H1 (cell line): Measurements from ENCODE around the gene CUL9. TPM values are rescaled to one million over a fixed set of nuclear protein-coding genes. Genes with fewer than 3 reads are reported as not detected.

ENCODE experiments used
- CTCF ChIA-PET: fragments of 300-600 bp; sonication (Branson Sonifier 250); formaldehyde crosslinking; loops from one replicate; lab custom pipeline; 2021; ENCODE audit not compliant: partially characterized antibody; lab: Charles Lee
- POLR2A ChIA-PET: fragments of 300-600 bp; sonication (Branson Sonifier 250); formaldehyde crosslinking; loops from one replicate; lab custom pipeline; 2021; ENCODE audit warnings: inconsistent platforms; ENCODE audit not compliant: partially characterized antibody; lab: Charles Lee
- DNase-seq, 2 experiments: peaks; one replicate each; pipeline versions ENCODE4 v3.0.0 to v3.0.0-alpha.2; 2010 to 2022; ENCODE audit warnings: low spot score in 2 of 2, low read depth in 1 of 2, mixed read lengths in 1 of 2
- FAIRE-seq: peaks from 2 replicates; lab custom pipeline; 2011; peaks lifted over from hg19 to GRCh38; lab: Jason Lieb, UNC
- H2AFZ ChIP-seq: 2 replicates; pipeline ENCODE4 v1.8.1; 2012; ENCODE audit warnings: low read length, inconsistent platforms
- H2AK5ac ChIP-seq: 2 replicates; pipeline ENCODE4 v1.6.1; 2013; ENCODE audit warnings: low read depth, low read length
- H2BK120ac ChIP-seq: replicated peaks from 2 replicates; pipeline ENCODE3; 2013; ENCODE audit warnings: low read depth, low read length, inconsistent platforms
- H2BK12ac ChIP-seq: 2 replicates; pipeline ENCODE4 v1.6.1; 2013; ENCODE audit warnings: low read depth, low read length
- H2BK15ac ChIP-seq: 2 replicates; pipeline ENCODE4 v1.6.1; 2013; ENCODE audit warnings: low read length
- H2BK20ac ChIP-seq: 2 replicates; pipeline ENCODE4 v1.6.1; 2013; ENCODE audit warnings: low read length
- H2BK5ac ChIP-seq: 2 replicates; pipeline ENCODE4 v1.6.1; 2013; ENCODE audit warnings: low read depth, low read length
- H3K14ac ChIP-seq: 2 replicates; pipeline ENCODE4 v1.6.1; 2013; ENCODE audit warnings: inconsistent platforms; ENCODE audit not compliant: insufficient read length
- H3K18ac ChIP-seq: 2 replicates; pipeline ENCODE4 v1.6.1; 2013; ENCODE audit warnings: low read length; ENCODE audit errors: extremely low read depth
- H3K23ac ChIP-seq: 2 replicates; pipeline ENCODE4 v1.6.1; 2013; ENCODE audit warnings: inconsistent platforms; ENCODE audit not compliant: insufficient read length
- H3K23me2 ChIP-seq: 2 replicates; pipeline ENCODE4 v1.6.1; 2013; ENCODE audit warnings: low read depth, low read length
- H3K27ac ChIP-seq: 2 replicates; pipeline ENCODE4 v1.6.1; 2011; ENCODE audit warnings: low read depth, low read length, inconsistent platforms
- H3K27me3 ChIP-seq, 4 experiments: replicated peaks in 1 of 4; 1 replicate in 1 of 4; 2 replicates in 3 of 4; pipeline versions ENCODE4 v1.6.1 to v1.8.1; 2011 to 2013; ENCODE audit warnings: low read length in 3 of 4, mild to moderate bottlenecking in 3 of 4, inconsistent platforms in 2 of 4, mixed read lengths in 2 of 4, moderate library complexity in 1 of 4; ENCODE audit not compliant: control insufficient read depth in 3 of 4, insufficient read depth in 3 of 4; ENCODE audit errors: extremely low read depth in 1 of 4
- H3K36me3 ChIP-seq, 4 experiments: 2 replicates each; pipeline versions ENCODE4 v1.6.1 to v1.8.1; 2011 to 2013; ENCODE audit warnings: mild to moderate bottlenecking in 4 of 4, low read length in 3 of 4, moderate library complexity in 2 of 4, control low read depth in 1 of 4, inconsistent platforms in 1 of 4; ENCODE audit not compliant: insufficient read depth in 4 of 4, control insufficient read depth in 2 of 4
- H3K4ac ChIP-seq: replicated peaks from 2 replicates; pipeline ENCODE3; 2013; ENCODE audit warnings: low read length, low read depth, mixed read lengths, inconsistent platforms; ENCODE audit not compliant: insufficient read length
- H3K4me1 ChIP-seq, 4 experiments: replicated peaks in 1 of 4; 1 replicate in 1 of 4; 2 replicates in 3 of 4; pipeline versions ENCODE4 v1.6.1 to v1.8.1; 2011 to 2013; ENCODE audit warnings: low read length in 3 of 4, inconsistent platforms in 2 of 4, mixed read lengths in 1 of 4; ENCODE audit not compliant: insufficient read depth in 4 of 4, control insufficient read depth in 3 of 4
- H3K4me2 ChIP-seq, 2 experiments: 2 replicates each; pipeline versions ENCODE4 v1.6.1 to v1.8.1; 2011 to 2013; ENCODE audit warnings: low read depth in 2 of 2, low read length in 2 of 2, control low read depth in 1 of 2, inconsistent platforms in 1 of 2, mild to moderate bottlenecking in 1 of 2; ENCODE audit not compliant: insufficient read depth in 1 of 2
- H3K4me3 ChIP-seq, 4 experiments: fragments of 200-600, 300-600 bp in 1 of 4; sonication (generic), shearing (Covaris generic), sonication (Bioruptor Twin) in 1 of 4; 2 replicates each; pipeline versions ENCODE4 v1.5.1 to v1.8.1; 2011 to 2016; ENCODE audit warnings: low read length in 4 of 4, low read depth in 3 of 4, control low read depth in 2 of 4, inconsistent platforms in 2 of 4, mild to moderate bottlenecking in 2 of 4, mixed read lengths in 1 of 4, moderate library complexity in 1 of 4; ENCODE audit not compliant: insufficient read depth in 2 of 4; ENCODE audit errors: extremely low read depth in 1 of 4
- H3K56ac ChIP-seq: replicated peaks from 2 replicates; pipeline ENCODE3; 2013; ENCODE audit warnings: low read depth, mild to moderate bottlenecking, mixed read lengths, low read length, inconsistent platforms; ENCODE audit not compliant: insufficient read length
- H3K79me1 ChIP-seq: 2 replicates; pipeline ENCODE4 v1.6.1; 2013; ENCODE audit warnings: low read depth, low read length, control low read depth
- H3K79me2 ChIP-seq, 2 experiments: 2 replicates each; pipeline versions ENCODE4 v1.6.1 to v1.8.1; 2012 to 2013; ENCODE audit warnings: low read length in 2 of 2, mild to moderate bottlenecking in 2 of 2, inconsistent platforms in 1 of 2; ENCODE audit not compliant: insufficient read depth in 2 of 2, control insufficient read depth in 1 of 2
- H3K9ac ChIP-seq, 4 experiments: replicated peaks in 1 of 4; 1 replicate in 1 of 4; 2 replicates in 3 of 4; pipeline versions ENCODE4 v1.6.1 to v1.8.1; 2011 to 2013; ENCODE audit warnings: low read depth in 3 of 4, low read length in 3 of 4, control low read depth in 2 of 4, mild to moderate bottlenecking in 2 of 4, moderate library complexity in 2 of 4, inconsistent platforms in 1 of 4; ENCODE audit errors: extremely low read depth in 1 of 4
- H3K9me3 ChIP-seq, 2 experiments: 2 replicates each; pipeline versions ENCODE4 v1.6.1 to v1.8.1; 2012 to 2013; ENCODE audit warnings: mild to moderate bottlenecking in 2 of 2, moderate library complexity in 2 of 2, control low read depth in 1 of 2, inconsistent platforms in 1 of 2, low read depth in 1 of 2, low read length in 1 of 2, mixed read lengths in 1 of 2; ENCODE audit not compliant: insufficient read depth in 2 of 2
- H4K20me1 ChIP-seq, 2 experiments: replicated peaks in 1 of 2; 2 replicates each; pipeline versions ENCODE3 to v1.8.1; 2011 to 2013; ENCODE audit warnings: inconsistent platforms in 2 of 2, low read length in 2 of 2, mild to moderate bottlenecking in 1 of 2; ENCODE audit not compliant: insufficient read depth in 2 of 2, control insufficient read depth in 1 of 2
- H4K5ac ChIP-seq: 2 replicates; pipeline ENCODE4 v1.6.1; 2013; ENCODE audit warnings: low read length, low read depth, mixed read lengths, inconsistent platforms; ENCODE audit not compliant: insufficient read length
- H4K8ac ChIP-seq: 2 replicates; pipeline ENCODE4 v1.8.0; 2013; ENCODE audit warnings: mild to moderate bottlenecking, moderate library complexity, low read length, inconsistent platforms; ENCODE audit not compliant: insufficient read depth; ENCODE audit errors: extremely low read depth
- H4K91ac ChIP-seq: replicated peaks from 2 replicates; pipeline ENCODE3; 2013; ENCODE audit warnings: low read length, mixed read lengths, inconsistent platforms; ENCODE audit not compliant: insufficient read length
- ASH2L ChIP-seq: fragments of 200-600, 300-600 bp; sonication (generic); IDR thresholded peaks from one replicate; pipeline ENCODE4 v1.7.1; 2017; ENCODE audit warnings: low read length
- JUND ChIP-seq: IDR thresholded peaks from 2 replicates; pipeline ENCODE4 v1.6.1; 2011; ENCODE audit warnings: mild to moderate bottlenecking, improper control_type of control experiment, low read length
- RAD21 ChIP-seq, 2 experiments: IDR thresholded peaks in 1 of 2; conservative IDR thresholded peaks in 1 of 2; 2 replicates each; pipeline ENCODE4 v1.6.1; 2011; ENCODE audit warnings: low read depth in 2 of 2, low read length in 2 of 2, improper control_type of control experiment in 1 of 2, inconsistent platforms in 1 of 2, mild to moderate bottlenecking in 1 of 2, moderate library complexity in 1 of 2
- TBP ChIP-seq: IDR thresholded peaks from 2 replicates; pipeline ENCODE4 v1.6.1; 2011; ENCODE audit warnings: low read depth, low read length, improper control_type of control experiment
- YY1 ChIP-seq: IDR thresholded peaks from 2 replicates; pipeline ENCODE4 v1.6.1; 2011; ENCODE audit warnings: low read depth, mild to moderate bottlenecking, low read length
- WGBS, 2 experiments: shearing (Covaris generic) in 1 of 2; methylation state at CpG; one replicate each; pipeline versions ENCODE4 v1.1.6 to v1.1.7; 2013 to 2015; ENCODE audit warnings: low lambda C conversion rate in 2 of 2, mixed read lengths in 2 of 2, inconsistent platforms in 1 of 2, low coverage in 1 of 2, missing lambda C conversion rate in 1 of 2; ENCODE audit not compliant: insufficient replicate concordance in 2 of 2, insufficient coverage in 1 of 2, insufficient read length in 1 of 2; ENCODE audit errors: extremely low coverage in 1 of 2, missing lambda C conversion rate in 1 of 2; 5-methylcytosine and 5-hydroxymethylcytosine counted together
- polyA plus RNA-seq, 7 experiments: library from polyadenylated mRNA; depleted of rRNA in 3 of 7; stranded (reverse) in 5 of 7; unstranded in 2 of 7; fragments of >200 nt in 5 of 7; fragments of 200-250 nt in 2 of 7; gene quantifications; 1 replicate in 5 of 7; 2 replicates in 1 of 7; 4 replicates in 1 of 7; pipeline versions ENCODE4 v1.2.1 to v1.2.3, GENCODE V29; 2011 to 2013; ENCODE audit warnings: missing spikeins in 2 of 7, mixed read lengths in 2 of 7
- total RNA-seq: library from RNA; stranded (reverse); fragmentation: NEBNext Ultra II Directional; extraction: Animal tissue kit (Norgen Biotek cat#: 25700); gene quantifications from 2 replicates; pipeline ENCODE4 v1.2.1, GENCODE V29; 2021
- TF ChIP-seq, protein P1 (sequence below): IDR thresholded peaks from 2 replicates; pipeline ENCODE4 v1.6.1; 2012; ENCODE audit warnings: inconsistent platforms

The CUL9 gene
- total and polyA plus RNA-seq, 2 of the 8 experiments (the other 6 are each of a cell fraction or from before 2014, with no cell fraction given) = 7.7 to 9.8 TPM

DNA sequence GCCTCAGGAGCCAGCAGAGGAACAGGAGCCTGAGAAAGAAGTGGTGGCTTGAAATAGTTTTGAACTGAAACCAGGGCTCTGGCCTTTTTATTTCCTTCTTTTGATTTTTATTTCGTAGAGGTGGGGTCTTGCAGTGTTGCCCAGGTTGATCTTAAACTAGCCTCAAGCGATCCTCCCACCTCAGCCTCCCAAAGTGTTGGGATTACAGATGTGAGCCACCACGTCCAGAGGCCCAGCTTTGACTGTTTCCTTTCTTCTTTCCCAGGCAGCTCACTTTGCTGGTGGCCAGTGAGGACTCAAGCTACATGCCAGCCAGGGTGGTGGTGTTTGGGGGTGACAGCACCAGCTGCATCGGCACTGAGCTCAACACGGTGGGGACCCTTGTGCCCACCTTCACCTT lies 20.5 kb downstream of the CUL9 start:
- H3K36me3 ChIP-seq = no peaks in the 10 kb centered on the region
- no peak overlapping the region for H3K27ac ChIP-seq
- WGBS, 2 experiments = 87% methylated on average over 5 of the region's 5 CpGs; no CpG with 5 or more reads in 1 of the 2 experiments
- no peak overlapping the region for H4K91ac ChIP-seq
- H3K79me2 ChIP-seq = no peaks in the 10 kb centered on the region
- DNase-seq (no peak), FAIRE-seq (no peak)
- H3K4me2 ChIP-seq = no peak overlapping the region
- CTCF ChIA-PET = interaction anchor here (0.6 kb wide), 1 partner anchor 239 kb away, joined by 3 read pairs; no protein-coding TSS in a partner anchor
- H2BK20ac ChIP-seq = no peak overlapping the region
- H2BK15ac ChIP-seq = no peak overlapping the region
- no peaks in the 10 kb centered on the region for H3K27me3 ChIP-seq
- H3K18ac ChIP-seq = no peak overlapping the region
- no peak overlapping the region for H4K5ac ChIP-seq
- no peaks in the 10 kb centered on the region for H3K4me1 ChIP-seq
- H3K9me3 ChIP-seq = no peaks in the 10 kb centered on the region
- no peak overlapping the region for H3K9ac ChIP-seq
- no peaks in the 10 kb centered on the region for H4K20me1 ChIP-seq
- 0 out of 2 replicates have a peak overlapping the region, but pooled peaks have one; percentile 39 for H2AK5ac ChIP-seq
- no peak overlapping the region for H4K8ac ChIP-seq
- no peak overlapping the region for H3K14ac ChIP-seq
- POLR2A ChIA-PET = interaction anchor here (1.2 to 2.1 kb wide), 5 partner anchors 20 to 27 kb away, joined by 3 to 10 read pairs (median 4); partner anchors contain the start of gene CUL9
- H3K79me1 ChIP-seq = no peaks in the 10 kb centered on the region
- no peaks in the 10 kb centered on the region; the same call in 1 of the 2 replicates for H3K23me2 ChIP-seq
- no peak overlapping the region for H2AFZ ChIP-seq
- 0 out of 2 replicates have a peak overlapping the region, but pooled peaks have one; percentile 23 for H2BK12ac ChIP-seq
- H2BK5ac ChIP-seq = no peak overlapping the region
- no peak overlapping the region for H3K56ac ChIP-seq
- H3K4me3 ChIP-seq = no peak overlapping the region
- no peak overlapping the region for H2BK120ac ChIP-seq
- TF ChIP-seq, protein P1, sequence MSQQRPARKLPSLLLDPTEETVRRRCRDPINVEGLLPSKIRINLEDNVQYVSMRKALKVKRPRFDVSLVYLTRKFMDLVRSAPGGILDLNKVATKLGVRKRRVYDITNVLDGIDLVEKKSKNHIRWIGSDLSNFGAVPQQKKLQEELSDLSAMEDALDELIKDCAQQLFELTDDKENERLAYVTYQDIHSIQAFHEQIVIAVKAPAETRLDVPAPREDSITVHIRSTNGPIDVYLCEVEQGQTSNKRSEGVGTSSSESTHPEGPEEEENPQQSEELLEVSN = no peak
- TF ChIP-seq RAD21 (IDR thresholded peaks at IDR 0.05 in 1 of 2, conservative IDR thresholded peaks at IDR 0.05 in 1 of 2; ENCODE audit: low read depth in 2 of 2, low read length in 2 of 2) (no peak), TBP (no peak), YY1 (no peak), ASH2L (no peak), JUND (no peak)
- no peak overlapping the region for H3K4ac ChIP-seq
- no peak overlapping the region for H3K23ac ChIP-seq
